ENCODE measurements around the gene SLC13A2.

SLC13A2 gene

GRCh38 chr17:28511858-28512461 is 38.5 kb downstream of the SLC13A2 start:
- H3K27me3 ChIP-seq (ENCODE audit: insufficient read depth, low read length, poor library complexity, severe bottlenecking), result no peaks in the 10 kb centered on the region
- H3K79me2 ChIP-seq (ENCODE audit: insufficient read depth, low read length), result no peaks in the 10 kb centered on the region

GRCh38 chr17:28513476-28513875 is 40.0 kb downstream of the SLC13A2 start:
- no peaks in the 10 kb centered on the region for H3K27me3 ChIP-seq (ENCODE audit: insufficient read depth, low read length, poor library complexity, severe bottlenecking)
- H3K9me2 ChIP-seq (replicated peaks; ENCODE audit: low read depth, low read length), result no peaks in the 10 kb centered on the region
- H2AFZ ChIP-seq (ENCODE audit: low read length), result no peak overlapping the region
- H3K79me2 ChIP-seq (ENCODE audit: insufficient read depth, low read length), result no peaks in the 10 kb centered on the region
- H4K20me1 ChIP-seq (ENCODE audit: insufficient read depth, low read length, poor library complexity, severe bottlenecking), result no peaks in the 10 kb centered on the region
- no peak overlapping the region for H3K4me2 ChIP-seq (ENCODE audit: low read depth, low read length, poor library complexity, severe bottlenecking)
- H3K36me3 ChIP-seq (ENCODE audit: insufficient read depth, low read length), result no peaks in the 10 kb centered on the region
- TF ChIP-seq EZH2phosphoT487 (IDR thresholded peaks at IDR 0.05; ENCODE audit: borderline replicate concordance) (no peak), CTCF (conservative IDR thresholded peaks at IDR 0.05; ENCODE audit: low read length) (no peak)
- H3K4me1 ChIP-seq (ENCODE audit: insufficient read depth, low read length, poor library complexity, severe bottlenecking), result peaks cover 5% of the 10 kb centered on the region
- H3K4me3 ChIP-seq (ENCODE audit: low read length, poor library complexity, severe bottlenecking), result no peak overlapping the region
- H3K9me3 ChIP-seq (ENCODE audit: insufficient read depth, low read depth, low read length), result no peaks in the 10 kb centered on the region
- H3K9ac ChIP-seq (ENCODE audit: low read depth, low read length, poor library complexity, severe bottlenecking), result no peak overlapping the region
- H3F3A ChIP-seq (ENCODE audit: low read depth), result no peaks in the 10 kb centered on the region

More at GRCh38 chr17:28511858-28512461, 38.5 kb downstream of the SLC13A2 start:
- Histone ChIP-seq H3K4me1 (ENCODE audit: insufficient read depth, low read length, poor library complexity, severe bottlenecking) (no peaks in the 10 kb centered on the region), H3K4me2 (ENCODE audit: low read depth, low read length, poor library complexity, severe bottlenecking) (no peak overlapping the region), H3F3A (ENCODE audit: low read depth) (no peaks in the 10 kb centered on the region), H4K20me1 (ENCODE audit: insufficient read depth, low read length, poor library complexity, severe bottlenecking) (no peaks in the 10 kb centered on the region), H3K9ac (ENCODE audit: low read depth, low read length, poor library complexity, severe bottlenecking) (no peak overlapping the region), H3K9me2 (replicated peaks; ENCODE audit: low read depth, low read length) (no peaks in the 10 kb centered on the region), H3K4me3 (ENCODE audit: low read length, poor library complexity, severe bottlenecking) (no peak overlapping the region), H2AFZ (ENCODE audit: low read length) (no peak overlapping the region), H3K36me3 (ENCODE audit: insufficient read depth, low read length) (no peaks in the 10 kb centered on the region), H3K9me3 (ENCODE audit: insufficient read depth, low read depth, low read length) (no peaks in the 10 kb centered on the region)
- no peak for TF ChIP-seq CTCF (conservative IDR thresholded peaks at IDR 0.05; ENCODE audit: low read length)

- Histone ChIP-seq H4K20me1 (ENCODE audit: insufficient read depth, low read length, poor library complexity, severe bottlenecking) (no peaks in the 10 kb centered on the region), H3K79me2 (ENCODE audit: insufficient read depth, low read length) (no peaks in the 10 kb centered on the region), H3K27me3 (ENCODE audit: insufficient read depth, low read length, poor library complexity, severe bottlenecking) (no peaks in the 10 kb centered on the region), H3K4me2 (ENCODE audit: low read depth, low read length, poor library complexity, severe bottlenecking) (no peak overlapping the region), H3K4me1 (ENCODE audit: insufficient read depth, low read length, poor library complexity, severe bottlenecking) (peaks cover 14% of the 10 kb centered on the region), H3K9me3 (ENCODE audit: insufficient read depth, low read depth, low read length) (no peaks in the 10 kb centered on the region), H3K4me3 (ENCODE audit: low read length, poor library complexity, severe bottlenecking) (no peak overlapping the region), H3K9me2 (replicated peaks; ENCODE audit: low read depth, low read length) (no peaks in the 10 kb centered on the region), H3K9ac (ENCODE audit: low read depth, low read length, poor library complexity, severe bottlenecking) (no peak overlapping the region), H3F3A (ENCODE audit: low read depth) (no peaks in the 10 kb centered on the region), H3K36me3 (ENCODE audit: insufficient read depth, low read length) (no peaks in the 10 kb centered on the region), H2AFZ (ENCODE audit: low read length) (no peak overlapping the region)
- TF ChIP-seq CTCF (conservative IDR thresholded peaks at IDR 0.05; ENCODE audit: low read length) (no peak), EZH2phosphoT487 (IDR thresholded peaks at IDR 0.05; ENCODE audit: borderline replicate concordance) (no peak)
Observed at GRCh38 chr17:28514561-28515002, 41.1 kb downstream of the SLC13A2 start.

All from Loucy (cell line).